ENCODE data around the gene LYRM7.
"Not testable (repeated sequence)": the region's sequence is repeated elsewhere in the genome, so short reads cannot be mapped to it uniquely, and the experiment has no call there.

The LYRM7 gene

GRCh38 chr5:131186561-131187256, 16.0 kb downstream of the LYRM7 start:
- Mint-ChIP-seq H3K27me3 (ENCODE audit: low read depth, poor library complexity) (peaks cover 2% of the 10 kb centered on the region), H3K36me3 (ENCODE audit: low read depth) (peaks cover 15% of the 10 kb centered on the region), H3K4me1 (no peaks in the 10 kb centered on the region), H3K27ac (no peak overlapping the region), H3K9me3 (no peaks in the 10 kb centered on the region), H3K4me3 (no peak overlapping the region)
- no peak for TF ChIP-seq CTCF (IDR thresholded peaks at IDR 0.05)
- no peak for DNase-seq

- Mint-ChIP-seq H3K27ac (no peak overlapping the region), H3K9me3 (no peaks in the 10 kb centered on the region), H3K27me3 (ENCODE audit: low read depth, poor library complexity) (peaks cover 5% of the 10 kb centered on the region), H3K4me1 (peaks cover 4% of the 10 kb centered on the region), H3K4me3 (no peak overlapping the region), H3K36me3 (ENCODE audit: low read depth) (peaks cover 15% of the 10 kb centered on the region)
- DNase-seq, result no peak
- TF ChIP-seq CTCF (IDR thresholded peaks at IDR 0.05), result no peak
These were observed 22.4 kb downstream of the LYRM7 start for GRCh38 chr5:131193106-131193505.

- DNase-seq; H3K9me3 Mint-ChIP-seq; H3K36me3 Mint-ChIP-seq (ENCODE audit: low read depth); H3K4me1 Mint-ChIP-seq; H3K27me3 Mint-ChIP-seq (ENCODE audit: low read depth, poor library complexity); H3K27ac Mint-ChIP-seq; H3K4me3 Mint-ChIP-seq: not testable (repeated sequence)
These were observed 23.2 kb downstream of the LYRM7 start for GRCh38 chr5:131193897-131194296.

- H3K4me1 Mint-ChIP-seq, result peaks cover 4% of the 10 kb centered on the region
- DNase-seq, result no peak
- H3K36me3 Mint-ChIP-seq (ENCODE audit: low read depth), result peaks cover under 1% of the 10 kb centered on the region
- no peaks in the 10 kb centered on the region for H3K9me3 Mint-ChIP-seq
- H3K4me3 Mint-ChIP-seq, result no peak overlapping the region
- no peak overlapping the region for H3K27ac Mint-ChIP-seq
- peaks cover 2% of the 10 kb centered on the region for H3K27me3 Mint-ChIP-seq (ENCODE audit: low read depth, poor library complexity)
- no peak for TF ChIP-seq CTCF (IDR thresholded peaks at IDR 0.05)
These were observed 24.0 kb downstream of the LYRM7 start for GRCh38 chr5:131194725-131195124.

- Mint-ChIP-seq H3K27ac (peak overlapping the region; percentile 22), H3K4me3 (no peak overlapping the region), H3K27me3 (ENCODE audit: low read depth, poor library complexity) (peaks cover 2% of the 10 kb centered on the region), H3K36me3 (ENCODE audit: low read depth) (peaks cover 4% of the 10 kb centered on the region), H3K9me3 (no peaks in the 10 kb centered on the region), H3K4me1 (peaks cover 4% of the 10 kb centered on the region)
- TF ChIP-seq CTCF (IDR thresholded peaks at IDR 0.05), result no peak
- no peak for DNase-seq
These were observed 25.0 kb downstream of the LYRM7 start for GRCh38 chr5:131195696-131196095.

- no peak for TF ChIP-seq CTCF (IDR thresholded peaks at IDR 0.05)
- no peaks in the 10 kb centered on the region for H3K9me3 Mint-ChIP-seq
- no peak overlapping the region for H3K27ac Mint-ChIP-seq
- H3K4me1 Mint-ChIP-seq, result peaks cover 4% of the 10 kb centered on the region
- no peak overlapping the region for H3K4me3 Mint-ChIP-seq
- H3K27me3 Mint-ChIP-seq (ENCODE audit: low read depth, poor library complexity), result peaks cover 2% of the 10 kb centered on the region
- H3K36me3 Mint-ChIP-seq (ENCODE audit: low read depth), result peaks cover 4% of the 10 kb centered on the region
- no peak for DNase-seq
These were observed 25.6 kb downstream of the LYRM7 start for GRCh38 chr5:131196331-131196730.

Measured in nephron progenitor cell (in vitro differentiated cells).